ENCODE measurements around the gene KIRREL1.

KIRREL1 gene

DNA sequence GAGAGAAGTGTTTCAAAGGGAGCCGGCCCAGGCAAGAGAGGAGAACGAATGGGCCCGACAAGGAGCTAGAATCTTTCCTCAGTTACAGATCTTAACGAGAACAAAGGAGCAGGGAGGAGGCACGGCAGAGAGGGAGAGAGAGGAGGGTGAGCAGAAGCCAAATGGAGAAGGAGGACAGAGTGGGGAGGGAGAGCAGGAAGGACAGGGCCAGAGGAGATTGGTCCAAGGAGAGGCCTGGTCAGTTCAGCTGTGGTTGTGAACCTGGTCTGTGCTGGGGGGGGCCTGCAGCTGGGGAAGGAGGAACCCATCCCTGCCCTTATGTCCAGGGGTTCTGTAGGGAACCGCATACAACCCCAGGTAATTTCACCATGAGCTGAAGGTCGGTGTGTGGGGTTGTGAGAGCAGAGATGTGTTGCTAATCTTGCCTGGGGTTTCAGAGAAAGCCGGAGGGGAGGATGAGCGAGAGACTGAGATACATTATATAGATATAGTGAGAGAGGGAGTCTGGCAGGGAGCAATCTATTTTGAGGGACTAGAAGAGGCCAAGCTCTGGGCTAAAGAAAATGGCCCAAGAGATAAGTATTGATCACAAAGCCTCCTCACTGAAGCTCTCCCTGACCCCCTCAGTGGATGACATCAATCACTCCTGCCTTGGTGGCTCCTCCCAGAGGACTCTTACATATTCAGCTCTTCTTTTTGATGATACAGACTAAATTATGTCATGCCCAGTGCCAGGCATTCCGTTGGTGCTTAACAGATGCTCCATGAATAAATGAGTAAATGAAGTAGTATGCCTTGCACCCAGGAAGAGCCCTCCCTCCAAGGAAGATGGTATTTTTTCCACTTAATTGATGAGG, 123.1 kb downstream of the KIRREL1 start:
- Histone ChIP-seq H3K79me1 (replicated peaks; ENCODE audit: low read length, poor library complexity, severe bottlenecking) (no peaks in the 10 kb centered on the region), H2AK5ac (ENCODE audit: low read length, severe bottlenecking) (peak overlapping the region; percentile 17), H2BK12ac (ENCODE audit: low read length in 2 of 2) (no peak overlapping the region), H3K27me3 (ENCODE audit: control insufficient read depth in 1 of 2, insufficient read depth in 1 of 2, low read length in 2 of 2) (peaks cover 0 to 5% of the 10 kb centered on the region in 2 experiments), H2BK5ac (ENCODE audit: low read depth, low read length, poor library complexity, severe bottlenecking) (no peak overlapping the region), H2BK120ac (ENCODE audit: low read depth, low read length) (no peak overlapping the region), H3K14ac (ENCODE audit: low read length in 2 of 2) (no peak overlapping the region), H3K4me3 (ENCODE audit: insufficient read depth in 1 of 2, low read depth in 1 of 2, low read length in 2 of 2) (no peak overlapping the region), H2BK15ac (ENCODE audit: low read depth, poor library complexity, severe bottlenecking) (no peak overlapping the region), H4K91ac (ENCODE audit: low read length) (no peak overlapping the region), H2AFZ (ENCODE audit: low read depth, low read length) (no peak overlapping the region), H4K8ac (ENCODE audit: low read length) (no peak overlapping the region), H3K27ac (ENCODE audit: low read length, poor library complexity, severe bottlenecking) (no peak overlapping the region), H3K18ac (ENCODE audit: low read depth in 1 of 2, low read length in 2 of 2) (no peak overlapping the region), H3K4me2 (ENCODE audit: low read length, poor library complexity, severe bottlenecking) (no peak overlapping the region), H3K23ac (ENCODE audit: low read length in 2 of 2) (peak overlapping the region in 1 of 2 experiments; percentile 2), H3K4ac (ENCODE audit: low read depth in 1 of 2, low read length in 2 of 2) (no peak overlapping the region), H3K9ac (ENCODE audit: low read length) (no peak overlapping the region), H3K36me3 (ENCODE audit: control insufficient read depth in 1 of 2, insufficient read depth in 2 of 2, low read depth in 1 of 2, low read length in 2 of 2) (no peaks in the 10 kb centered on the region), H3K4me1 (ENCODE audit: control insufficient read depth, insufficient read depth, low read depth, low read length) (peaks cover 26% of the 10 kb centered on the region), H3K9me3 (ENCODE audit: control insufficient read depth, low read length) (no peaks in the 10 kb centered on the region)
- DNase-seq, result no peak
- WGBS, result 77% methylated on average over 10 of the region's 10 CpGs

- no peak overlapping the region for H3K18ac ChIP-seq (ENCODE audit: low read depth in 1 of 2, low read length in 2 of 2)
- H3K9ac ChIP-seq (ENCODE audit: low read length), result peak overlapping the region; percentile 32
- no peaks in the 10 kb centered on the region for H3K36me3 ChIP-seq (ENCODE audit: control insufficient read depth in 1 of 2, insufficient read depth in 2 of 2, low read depth in 1 of 2, low read length in 2 of 2)
- no peak overlapping the region for H2BK12ac ChIP-seq (ENCODE audit: low read length in 2 of 2)
- H3K23ac ChIP-seq (ENCODE audit: low read length in 2 of 2), result no peak overlapping the region
- peaks cover 29% of the 10 kb centered on the region for H3K4me1 ChIP-seq (ENCODE audit: control insufficient read depth, insufficient read depth, low read depth, low read length)
- no peak overlapping the region for H3K4ac ChIP-seq (ENCODE audit: low read depth in 1 of 2, low read length in 2 of 2)
- H3K27me3 ChIP-seq (ENCODE audit: control insufficient read depth in 1 of 2, insufficient read depth in 1 of 2, low read length in 2 of 2), result peaks cover 0 to 5% of the 10 kb centered on the region in 2 experiments
- no peaks in the 10 kb centered on the region for H3K9me3 ChIP-seq (ENCODE audit: control insufficient read depth, low read length)
- no peak overlapping the region for H4K91ac ChIP-seq (ENCODE audit: low read length)
- peak overlapping the region in 1 of 2 experiments; percentile 64 for H3K4me3 ChIP-seq (ENCODE audit: insufficient read depth in 1 of 2, low read depth in 1 of 2, low read length in 2 of 2)
- H2BK15ac ChIP-seq (ENCODE audit: low read depth, poor library complexity, severe bottlenecking), result no peak overlapping the region
- no peak overlapping the region for H3K14ac ChIP-seq (ENCODE audit: low read length in 2 of 2)
- H3K4me2 ChIP-seq (ENCODE audit: low read length, poor library complexity, severe bottlenecking), result peak overlapping the region; percentile 36
- peak; percentile 60 for DNase-seq
- peak overlapping the region; percentile 92 for H2AK5ac ChIP-seq (ENCODE audit: low read length, severe bottlenecking)
- 41% methylated on average over 22 of the region's 22 CpGs for WGBS
- H2BK120ac ChIP-seq (ENCODE audit: low read depth, low read length), result no peak overlapping the region
- no peak overlapping the region for H4K8ac ChIP-seq (ENCODE audit: low read length)
- H3K79me1 ChIP-seq (replicated peaks; ENCODE audit: low read length, poor library complexity, severe bottlenecking), result peaks cover 2% of the 10 kb centered on the region
- H2BK5ac ChIP-seq (ENCODE audit: low read depth, low read length, poor library complexity, severe bottlenecking), result peak overlapping the region; percentile 60
- no peak overlapping the region for H2AFZ ChIP-seq (ENCODE audit: low read depth, low read length)
- H3K27ac ChIP-seq (ENCODE audit: low read length, poor library complexity, severe bottlenecking), result peak overlapping the region; percentile 77
These were observed 124.6 kb downstream of the KIRREL1 start for GRCh38 chr1:158117854-158118704.

GRCh38 chr1:158118713-158119402, 125.4 kb downstream of the KIRREL1 start:
- Histone ChIP-seq H3K4me1 (ENCODE audit: control insufficient read depth, insufficient read depth, low read depth, low read length) (peaks cover 29% of the 10 kb centered on the region), H3K18ac (ENCODE audit: low read depth in 1 of 2, low read length in 2 of 2) (no peak overlapping the region), H2BK12ac (ENCODE audit: low read length in 2 of 2) (no peak overlapping the region), H2BK5ac (ENCODE audit: low read depth, low read length, poor library complexity, severe bottlenecking) (peak overlapping the region; percentile 60), H3K27me3 (ENCODE audit: control insufficient read depth in 1 of 2, insufficient read depth in 1 of 2, low read length in 2 of 2) (peaks cover 0 to 5% of the 10 kb centered on the region in 2 experiments), H2BK15ac (ENCODE audit: low read depth, poor library complexity, severe bottlenecking) (no peak overlapping the region), H4K8ac (ENCODE audit: low read length) (no peak overlapping the region), H3K9me3 (ENCODE audit: control insufficient read depth, low read length) (no peaks in the 10 kb centered on the region), H3K23ac (ENCODE audit: low read length in 2 of 2) (no peak overlapping the region), H2AFZ (ENCODE audit: low read depth, low read length) (no peak overlapping the region), H2BK120ac (ENCODE audit: low read depth, low read length) (no peak overlapping the region), H3K27ac (ENCODE audit: low read length, poor library complexity, severe bottlenecking) (peak overlapping the region; percentile 77), H3K4me3 (ENCODE audit: insufficient read depth in 1 of 2, low read depth in 1 of 2, low read length in 2 of 2) (peak overlapping the region in 1 of 2 experiments; percentile 64), H3K79me1 (replicated peaks; ENCODE audit: low read length, poor library complexity, severe bottlenecking) (peaks cover 2% of the 10 kb centered on the region), H3K36me3 (ENCODE audit: control insufficient read depth in 1 of 2, insufficient read depth in 2 of 2, low read depth in 1 of 2, low read length in 2 of 2) (no peaks in the 10 kb centered on the region), H2AK5ac (ENCODE audit: low read length, severe bottlenecking) (peak overlapping the region; percentile 92), H3K14ac (ENCODE audit: low read length in 2 of 2) (no peak overlapping the region), H3K4ac (ENCODE audit: low read depth in 1 of 2, low read length in 2 of 2) (no peak overlapping the region), H3K9ac (ENCODE audit: low read length) (no peak overlapping the region), H3K4me2 (ENCODE audit: low read length, poor library complexity, severe bottlenecking) (peak overlapping the region; percentile 36), H4K91ac (ENCODE audit: low read length) (no peak overlapping the region)
- 74% methylated on average over 7 of the region's 8 CpGs for WGBS
- no peak for DNase-seq

All from mesenchymal stem cell (in vitro differentiated cells and primary cell).